ENCODE results near the gene HSPA8. TPM values are rescaled to one million over a fixed set of nuclear protein-coding genes. Genes with fewer than 3 reads are reported as not detected.
A peak's percentile ranks its signal among the peaks of the same experiment; 100 is the strongest.

The HSPA8 gene
- total RNA-seq, 1 experiment from 2014 or later, result 1,755 TPM

- BruUV-seq (replicated peaks), result no TSS peak
- H3K27ac ChIP-seq (ENCODE audit: low read length), result peak overlapping the region; percentile 100
- POLR2A ChIA-PET, result interaction anchor here (0.6 to 1.2 kb wide), 2 partner anchors 14 to 38 kb away, joined by 5 to 6 read pairs; no protein-coding TSS in a partner anchor
- H3K4me1 ChIP-seq (ENCODE audit: control insufficient read depth, insufficient read depth, low read length), result peaks cover 14% of the 10 kb centered on the region
- intact Hi-C loops (cut with micrococcal nuclease; ENCODE audit: unreplicated experiment) (no loop called here), in situ Hi-C loops (cut with HindIII; ENCODE audit: low pct_unique_long_range_greater_than_20kb, low sequenced_read_pairs) (no loop called here)
- no peaks in the 10 kb centered on the region for H3K9me3 ChIP-seq (ENCODE audit: control insufficient read depth, insufficient read depth, low read depth, low read length)
- no peaks in the 10 kb centered on the region for H3K27me3 ChIP-seq (ENCODE audit: control insufficient read depth, insufficient read depth, low read length)
- CTCF ChIA-PET, result interaction anchor here (0.7 kb wide), 1 partner anchor 10 kb away, joined by 3 read pairs; no protein-coding TSS in a partner anchor
- no peak for DNase-seq (ENCODE audit: low read depth, low spot score)
- no peak for ATAC-seq
- TF ChIP-seq CTCF (IDR thresholded peaks at IDR 0.05) (no peak), REST (IDR thresholded peaks at IDR 0.05; ENCODE audit: insufficient read depth in 1 of 2, low read depth in 2 of 2, low read length in 1 of 2) (no peak), POLR2AphosphoS5 (IDR thresholded peaks at IDR 0.05; ENCODE audit: low read depth, low read length) (no peak), TCF7L2 (IDR thresholded peaks at IDR 0.05; ENCODE audit: low read depth, low read length) (no peak), SIN3A (IDR thresholded peaks at IDR 0.05; ENCODE audit: borderline replicate concordance, insufficient read depth, low read depth, low read length) (no peak)
- H3K36me3 ChIP-seq (ENCODE audit: control insufficient read depth, insufficient read depth, low read length), result peaks cover 30% of the 10 kb centered on the region
- peak overlapping the region; percentile 95 to 98 for H3K4me3 ChIP-seq (ENCODE audit: low read depth in 2 of 2, low read length in 2 of 2)
Measured at GRCh38 chr11:123063826-123064657, 2.1 kb upstream of the HSPA8 start.

- POLR2A ChIA-PET, result interaction anchor here (0.6 to 1.2 kb wide), 2 partner anchors 15 to 39 kb away, joined by 5 to 6 read pairs; no protein-coding TSS in a partner anchor
- peaks cover 21% of the 10 kb centered on the region for H3K4me1 ChIP-seq (ENCODE audit: control insufficient read depth, insufficient read depth, low read length)
- H3K36me3 ChIP-seq (ENCODE audit: control insufficient read depth, insufficient read depth, low read length), result peaks cover 39% of the 10 kb centered on the region
- TSS peak; percentile 92 for BruUV-seq (replicated peaks)
- ATAC-seq (peak; percentile 48), DNase-seq (ENCODE audit: low read depth, low spot score) (no peak)
- in situ Hi-C loops (cut with HindIII; ENCODE audit: low pct_unique_long_range_greater_than_20kb, low sequenced_read_pairs), result no loop called here
- TF ChIP-seq POLR2AphosphoS5 (IDR thresholded peaks at IDR 0.05; ENCODE audit: low read depth, low read length), result peak; percentile 54
- no peak for TF ChIP-seq SIN3A (IDR thresholded peaks at IDR 0.05; ENCODE audit: borderline replicate concordance, insufficient read depth, low read depth, low read length)
- TF ChIP-seq TCF7L2 (IDR thresholded peaks at IDR 0.05; ENCODE audit: low read depth, low read length), result no peak
- intact Hi-C loops (cut with micrococcal nuclease; ENCODE audit: unreplicated experiment), result no loop called here
- peak overlapping the region; percentile 100 for H3K27ac ChIP-seq (ENCODE audit: low read length)
- no peaks in the 10 kb centered on the region for H3K27me3 ChIP-seq (ENCODE audit: control insufficient read depth, insufficient read depth, low read length)
- no peaks in the 10 kb centered on the region for H3K9me3 ChIP-seq (ENCODE audit: control insufficient read depth, insufficient read depth, low read depth, low read length)
- H3K4me3 ChIP-seq (ENCODE audit: low read depth in 2 of 2, low read length in 2 of 2), result peak overlapping the region; percentile 95 to 98
- CTCF ChIA-PET, result interaction anchor here (0.7 kb wide), 1 partner anchor 9 kb away, joined by 3 read pairs; no protein-coding TSS in a partner anchor
Measured at GRCh38 chr11:123062892-123063825, 1.2 kb upstream of the HSPA8 start.

Data from Panc1 (cell line).